GM12878 (cell line): ENCODE measurements around the gene CHAF1A. TPM values are rescaled to one million over a fixed set of nuclear protein-coding genes. Genes with fewer than 3 reads are reported as not detected.

Experiments
- ATAC-seq: fragments of 200-7000 bp; cut with Tn5 transposase; 3 replicates; pipeline ENCODE4 v1.9.1; 2020; ENCODE audit warnings: mild to moderate bottlenecking, moderate library complexity
- BruUV-seq: library from RNA; stranded (reverse); fragments of 400-500 nt; replicated peaks from 2 replicates; lab custom pipeline; 2021; lab: Mats Ljungman, UMichigan
- CTCF ChIA-PET: fragments of 300-600 bp; sonication (Branson Sonifier 250); formaldehyde crosslinking; extraction: SDS; loops from one replicate; lab custom pipeline; 2021; ENCODE audit warnings: inconsistent platforms; lab: Yijun Ruan, JAX
- POLR2A ChIA-PET: fragments of 350-600 bp; formaldehyde crosslinking; extraction: SDS; loops from one replicate; lab custom pipeline; 2021; ENCODE audit warnings: inconsistent platforms; lab: Charles Lee
- RAD21 ChIA-PET: fragments of 300-600 bp; sonication (Branson Sonifier 250); formaldehyde crosslinking; loops from one replicate; lab custom pipeline; 2023; ENCODE audit warnings: antibody characterized with exemption; ENCODE audit not compliant: unreplicated experiment; lab: Charles Lee
- SMC1A ChIA-PET: fragments of 300-600 bp; sonication (Branson Sonifier 250); formaldehyde crosslinking; loops from one replicate; lab custom pipeline; 2023; ENCODE audit not compliant: unreplicated experiment, uncharacterized antibody; lab: Charles Lee
- DNase-seq: peaks from one replicate; pipeline ENCODE4 v3.0.0-alpha.2; 2011; ENCODE audit warnings: low read depth, low spot score
- FAIRE-seq: peaks from 3 replicates; lab custom pipeline; 2011; peaks lifted over from hg19 to GRCh38; lab: Jason Lieb, UNC
- H2AFZ ChIP-seq: 2 replicates; pipeline ENCODE4 v1.6.0; 2011; ENCODE audit warnings: low read depth, low read length, control low read depth; ENCODE audit not compliant: control insufficient read depth
- H3K27ac ChIP-seq: 2 replicates; pipeline ENCODE4 v1.5.1; 2011; ENCODE audit warnings: control low read depth; ENCODE audit not compliant: control insufficient read depth, insufficient read depth
- H3K27me3 ChIP-seq, 2 experiments: replicated peaks in 1 of 2; 2 replicates each; pipeline versions ENCODE4 v1.6.0 to v1.6.1; 2011; ENCODE audit warnings: low read length in 1 of 2; ENCODE audit not compliant: control insufficient read depth in 2 of 2, insufficient read depth in 2 of 2
- H3K36me3 ChIP-seq, 2 experiments: 2 replicates each; pipeline ENCODE4 v1.5.1; 2011; ENCODE audit warnings: low read length in 1 of 2; ENCODE audit not compliant: control insufficient read depth in 2 of 2, insufficient read depth in 2 of 2
- H3K4me1 ChIP-seq: 2 replicates; pipeline ENCODE4 v1.6.1; 2011; ENCODE audit warnings: mild to moderate bottlenecking, low read length, moderate library complexity, mixed read lengths; ENCODE audit not compliant: control insufficient read depth, insufficient read depth
- H3K4me2 ChIP-seq: 2 replicates; pipeline ENCODE4 v1.6.0; 2011; ENCODE audit warnings: control low read depth; ENCODE audit not compliant: control insufficient read depth, insufficient read depth
- H3K4me3 ChIP-seq: fragments of 200-600 bp; sonication (generic); 2 replicates; pipeline ENCODE4 v1.5.1; 2016
- H3K79me2 ChIP-seq: 2 replicates; pipeline ENCODE4 v1.6.0; 2011; ENCODE audit warnings: low read length; ENCODE audit not compliant: control insufficient read depth, insufficient read depth
- H3K9ac ChIP-seq: 2 replicates; pipeline ENCODE4 v1.8.0; 2011; ENCODE audit warnings: low read length, control low read depth, mixed read lengths; ENCODE audit not compliant: control insufficient read depth, insufficient read depth
- H3K9me3 ChIP-seq: replicated peaks from 3 replicates; pipeline ENCODE4 v1.5.1; 2011; ENCODE audit warnings: mild to moderate bottlenecking, low read length; ENCODE audit not compliant: control insufficient read depth, insufficient read depth
- H4K20me1 ChIP-seq: 2 replicates; pipeline ENCODE4 v1.6.0; 2011; ENCODE audit not compliant: control insufficient read depth, insufficient read depth
- ATF7 ChIP-seq: fragments of 450-650 bp; IDR thresholded peaks from 2 replicates; pipeline ENCODE4 v1.6.1; 2016; ENCODE audit warnings: low read depth, mild to moderate bottlenecking
- BHLHE40 ChIP-seq, 2 experiments: fragments of 450-650 bp in 1 of 2; IDR thresholded peaks; 2 replicates each; pipeline ENCODE4 v1.6.1; 2011 to 2017; ENCODE audit warnings: low read depth in 2 of 2, borderline replicate concordance in 1 of 2, improper control_type of control experiment in 1 of 2, low read length in 1 of 2, mild to moderate bottlenecking in 1 of 2
- CREB1 ChIP-seq: IDR thresholded peaks from 2 replicates; pipeline ENCODE4 v1.6.1; 2012; ENCODE audit warnings: low read depth, mild to moderate bottlenecking, inconsistent platforms
- GATAD2B ChIP-seq: fragments of 450-650 bp; conservative IDR thresholded peaks from 2 replicates; pipeline ENCODE4 v1.6.1; 2017; ENCODE audit warnings: low read depth, mild to moderate bottlenecking, moderate library complexity
- HCFC1 ChIP-seq: fragments of 150-350 bp; IDR thresholded peaks from 2 replicates; pipeline ENCODE4 v1.6.1; 2014; ENCODE audit warnings: low read length
- HDGF ChIP-seq: fragments of 450-650 bp; IDR thresholded peaks from 2 replicates; pipeline ENCODE4 v1.6.1; 2016; ENCODE audit warnings: antibody characterized with exemption
- IRF4 ChIP-seq: IDR thresholded peaks from 2 replicates; pipeline ENCODE4 v1.6.1; 2011; ENCODE audit warnings: low read depth, low read length
- MEF2A ChIP-seq: IDR thresholded peaks from 2 replicates; pipeline ENCODE4 v1.6.1; 2011; ENCODE audit warnings: low read depth, mild to moderate bottlenecking, low read length, moderate library complexity; ENCODE audit not compliant: insufficient read depth
- MTA2 ChIP-seq: fragments of 450-650 bp; IDR thresholded peaks from 2 replicates; pipeline ENCODE4 v1.6.1; 2016; ENCODE audit warnings: low read depth, mild to moderate bottlenecking, moderate library complexity
- TCF7 ChIP-seq: IDR thresholded peaks from 2 replicates; pipeline ENCODE4 v1.6.1; 2014; ENCODE audit warnings: antibody characterized with exemption, borderline replicate concordance
- WGBS: methylation state at CpG from one replicate; pipeline ENCODE4 v1.1.6; 2016; ENCODE audit warnings: low lambda C conversion rate; ENCODE audit not compliant: insufficient replicate concordance, insufficient coverage; ENCODE audit errors: missing lambda C conversion rate; 5-methylcytosine and 5-hydroxymethylcytosine counted together
- in situ Hi-C: fragments of 300-500 bp; cut with MboI; formaldehyde crosslinking; loops from 9 replicates; pipeline ENCODE4 v1.14.3; 2018; ENCODE audit warnings: mixed read lengths
- intact Hi-C: fragments of 100-400 bp; cut with micrococcal nuclease; formaldehyde crosslinking; loops from one replicate; pipeline ENCODE4 v1.14.2; 2022; ENCODE audit not compliant: unreplicated experiment
- polyA plus RNA-seq, 11 experiments: library from polyadenylated mRNA; depleted of rRNA in 4 of 11; unstranded in 6 of 11; stranded (reverse) in 5 of 11; fragments of >200 nt; fragmentation: Nextera tagmentation in 4 of 11; fragmentation: Illumina TruSeq in 1 of 11; extraction: Ambion mirVana in 4 of 11; extraction: Trizol in 1 of 11; gene quantifications; 1 replicate in 1 of 11; 2 replicates in 10 of 11; pipeline versions ENCODE4 v1.2.1 to v1.2.3, GENCODE V29; 2011 to 2016; ENCODE audit warnings: inconsistent platforms in 2 of 11, missing spikeins in 2 of 11, low read depth in 1 of 11
- total RNA-seq, 4 experiments: library from RNA; depleted of rRNA in 3 of 4; stranded (reverse); fragments of >200 nt in 3 of 4; fragmentation: Illumina TruSeq in 1 of 4; extraction: Trizol in 1 of 4; gene quantifications; 2 replicates each; pipeline versions ENCODE4 v1.2.1 to v1.2.3, GENCODE V29; 2013 to 2021
- TF ChIP-seq, protein P1 (sequence below): fragments of 450-650 bp; IDR thresholded peaks from 2 replicates; pipeline ENCODE4 v1.6.1; 2017; ENCODE audit warnings: antibody characterized with exemption, mild to moderate bottlenecking, moderate library complexity
- TF ChIP-seq, protein P2 (sequence below): IDR thresholded peaks from 2 replicates; pipeline ENCODE4 v1.6.1; 2012; ENCODE audit warnings: mild to moderate bottlenecking, low read depth, low read length
- TF ChIP-seq, protein P3 (sequence below): fragments of 450-650 bp; IDR thresholded peaks from 2 replicates; pipeline ENCODE4 v1.6.1; 2017; ENCODE audit warnings: low read depth, mild to moderate bottlenecking, moderate library complexity

Gene CHAF1A
- total and polyA plus RNA-seq, 10 of the 15 experiments (the other 5 are each of a cell fraction or from before 2014, with no cell fraction given) = 1.3 to 69.1 (median 34.2) TPM

DNA sequence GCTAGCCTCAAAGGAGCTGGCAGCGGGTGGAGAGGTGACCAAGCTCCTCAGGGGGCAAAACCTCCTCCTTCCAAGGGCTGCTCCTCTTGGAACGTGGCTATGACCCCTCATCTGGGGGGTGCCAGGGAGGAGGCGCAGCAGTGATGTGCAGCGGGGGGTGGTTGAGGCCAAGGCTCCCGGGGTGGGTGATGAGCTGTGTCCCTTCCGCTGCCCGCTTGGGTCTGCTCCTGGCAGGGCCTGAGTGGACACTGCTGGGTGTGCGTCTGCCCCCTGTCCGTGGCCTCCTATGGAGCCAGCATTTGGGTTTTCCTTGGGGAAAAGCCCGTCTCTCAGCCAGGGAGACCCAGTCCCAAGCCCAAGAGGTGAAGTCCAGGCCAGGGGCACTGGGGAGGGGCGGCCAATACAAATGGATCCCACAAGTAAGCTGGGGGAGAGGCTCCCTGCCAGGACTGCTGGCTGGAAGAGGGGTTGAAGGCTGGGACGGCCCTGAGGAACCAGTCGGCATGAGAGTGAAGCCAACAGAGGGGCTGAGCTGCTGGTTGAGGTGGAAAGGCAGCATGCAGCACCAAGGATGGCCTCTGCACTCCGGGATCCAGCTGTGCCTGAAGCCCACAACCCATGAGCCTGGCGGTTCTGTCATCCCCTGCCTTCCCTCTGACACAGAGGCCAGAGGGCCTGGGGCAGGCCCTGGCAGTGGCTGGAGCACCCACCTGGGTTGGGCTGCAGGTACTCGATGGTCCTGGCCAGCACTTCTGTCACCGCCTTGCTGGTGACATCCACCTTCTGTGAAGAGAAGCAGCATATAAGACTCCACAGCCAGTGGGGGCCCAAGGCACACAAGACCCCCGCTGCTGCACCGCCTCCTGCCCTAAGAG lies 36.4 kb upstream of the CHAF1A start:
- Histone ChIP-seq H3K79me2 (peaks cover 31% of the 10 kb centered on the region), H3K36me3 (peaks cover 13 to 49% of the 10 kb centered on the region in 2 experiments; a peak in 3 of 4 replicates), H3K4me1 (peaks cover 31% of the 10 kb centered on the region), H3K27ac (no peak overlapping the region), H3K4me3 (no peak overlapping the region), H3K9me3 (no peaks in the 10 kb centered on the region), H3K4me2 (no peak overlapping the region), H2AFZ (no peak overlapping the region), H4K20me1 (no peaks in the 10 kb centered on the region), H3K9ac (no peak overlapping the region), H3K27me3 (no peaks in the 10 kb centered on the region)
- WGBS = 95% methylated on average over 19 of the region's 19 CpGs
- ChIA-PET POLR2A (interaction anchor here (0.6 to 1.5 kb wide), 4 partner anchors 11 to 288 kb away, joined by 3 to 5 read pairs (median 4); partner anchors contain the start of gene CHAF1A), CTCF (interaction anchor here (0.8 to 3.1 kb wide), 4 partner anchors 13 to 99 kb away, joined by 3 to 17 read pairs (median 4); partner anchors contain the start of gene CHAF1A), RAD21 (interaction anchor here (0.5 kb wide), 1 partner anchor 21 kb away, joined by 3 read pairs; no protein-coding TSS in a partner anchor), SMC1A (no interaction called here)
- TF ChIP-seq, protein P1, sequence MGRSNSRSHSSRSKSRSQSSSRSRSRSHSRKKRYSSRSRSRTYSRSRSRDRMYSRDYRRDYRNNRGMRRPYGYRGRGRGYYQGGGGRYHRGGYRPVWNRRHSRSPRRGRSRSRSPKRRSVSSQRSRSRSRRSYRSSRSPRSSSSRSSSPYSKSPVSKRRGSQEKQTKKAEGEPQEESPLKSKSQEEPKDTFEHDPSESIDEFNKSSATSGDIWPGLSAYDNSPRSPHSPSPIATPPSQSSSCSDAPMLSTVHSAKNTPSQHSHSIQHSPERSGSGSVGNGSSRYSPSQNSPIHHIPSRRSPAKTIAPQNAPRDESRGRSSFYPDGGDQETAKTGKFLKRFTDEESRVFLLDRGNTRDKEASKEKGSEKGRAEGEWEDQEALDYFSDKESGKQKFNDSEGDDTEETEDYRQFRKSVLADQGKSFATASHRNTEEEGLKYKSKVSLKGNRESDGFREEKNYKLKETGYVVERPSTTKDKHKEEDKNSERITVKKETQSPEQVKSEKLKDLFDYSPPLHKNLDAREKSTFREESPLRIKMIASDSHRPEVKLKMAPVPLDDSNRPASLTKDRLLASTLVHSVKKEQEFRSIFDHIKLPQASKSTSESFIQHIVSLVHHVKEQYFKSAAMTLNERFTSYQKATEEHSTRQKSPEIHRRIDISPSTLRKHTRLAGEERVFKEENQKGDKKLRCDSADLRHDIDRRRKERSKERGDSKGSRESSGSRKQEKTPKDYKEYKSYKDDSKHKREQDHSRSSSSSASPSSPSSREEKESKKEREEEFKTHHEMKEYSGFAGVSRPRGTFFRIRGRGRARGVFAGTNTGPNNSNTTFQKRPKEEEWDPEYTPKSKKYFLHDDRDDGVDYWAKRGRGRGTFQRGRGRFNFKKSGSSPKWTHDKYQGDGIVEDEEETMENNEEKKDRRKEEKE = no peak
- no peak for TF ChIP-seq MTA2
- no peak for TF ChIP-seq HCFC1
- TF ChIP-seq, protein P2, sequence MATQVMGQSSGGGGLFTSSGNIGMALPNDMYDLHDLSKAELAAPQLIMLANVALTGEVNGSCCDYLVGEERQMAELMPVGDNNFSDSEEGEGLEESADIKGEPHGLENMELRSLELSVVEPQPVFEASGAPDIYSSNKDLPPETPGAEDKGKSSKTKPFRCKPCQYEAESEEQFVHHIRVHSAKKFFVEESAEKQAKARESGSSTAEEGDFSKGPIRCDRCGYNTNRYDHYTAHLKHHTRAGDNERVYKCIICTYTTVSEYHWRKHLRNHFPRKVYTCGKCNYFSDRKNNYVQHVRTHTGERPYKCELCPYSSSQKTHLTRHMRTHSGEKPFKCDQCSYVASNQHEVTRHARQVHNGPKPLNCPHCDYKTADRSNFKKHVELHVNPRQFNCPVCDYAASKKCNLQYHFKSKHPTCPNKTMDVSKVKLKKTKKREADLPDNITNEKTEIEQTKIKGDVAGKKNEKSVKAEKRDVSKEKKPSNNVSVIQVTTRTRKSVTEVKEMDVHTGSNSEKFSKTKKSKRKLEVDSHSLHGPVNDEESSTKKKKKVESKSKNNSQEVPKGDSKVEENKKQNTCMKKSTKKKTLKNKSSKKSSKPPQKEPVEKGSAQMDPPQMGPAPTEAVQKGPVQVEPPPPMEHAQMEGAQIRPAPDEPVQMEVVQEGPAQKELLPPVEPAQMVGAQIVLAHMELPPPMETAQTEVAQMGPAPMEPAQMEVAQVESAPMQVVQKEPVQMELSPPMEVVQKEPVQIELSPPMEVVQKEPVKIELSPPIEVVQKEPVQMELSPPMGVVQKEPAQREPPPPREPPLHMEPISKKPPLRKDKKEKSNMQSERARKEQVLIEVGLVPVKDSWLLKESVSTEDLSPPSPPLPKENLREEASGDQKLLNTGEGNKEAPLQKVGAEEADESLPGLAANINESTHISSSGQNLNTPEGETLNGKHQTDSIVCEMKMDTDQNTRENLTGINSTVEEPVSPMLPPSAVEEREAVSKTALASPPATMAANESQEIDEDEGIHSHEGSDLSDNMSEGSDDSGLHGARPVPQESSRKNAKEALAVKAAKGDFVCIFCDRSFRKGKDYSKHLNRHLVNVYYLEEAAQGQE = no peak
- no peak for TF ChIP-seq HDGF
- TF ChIP-seq MEF2A = no peak
- no peak for TF ChIP-seq ATF7
- no peak for TF ChIP-seq IRF4
- TF ChIP-seq, protein P3, sequence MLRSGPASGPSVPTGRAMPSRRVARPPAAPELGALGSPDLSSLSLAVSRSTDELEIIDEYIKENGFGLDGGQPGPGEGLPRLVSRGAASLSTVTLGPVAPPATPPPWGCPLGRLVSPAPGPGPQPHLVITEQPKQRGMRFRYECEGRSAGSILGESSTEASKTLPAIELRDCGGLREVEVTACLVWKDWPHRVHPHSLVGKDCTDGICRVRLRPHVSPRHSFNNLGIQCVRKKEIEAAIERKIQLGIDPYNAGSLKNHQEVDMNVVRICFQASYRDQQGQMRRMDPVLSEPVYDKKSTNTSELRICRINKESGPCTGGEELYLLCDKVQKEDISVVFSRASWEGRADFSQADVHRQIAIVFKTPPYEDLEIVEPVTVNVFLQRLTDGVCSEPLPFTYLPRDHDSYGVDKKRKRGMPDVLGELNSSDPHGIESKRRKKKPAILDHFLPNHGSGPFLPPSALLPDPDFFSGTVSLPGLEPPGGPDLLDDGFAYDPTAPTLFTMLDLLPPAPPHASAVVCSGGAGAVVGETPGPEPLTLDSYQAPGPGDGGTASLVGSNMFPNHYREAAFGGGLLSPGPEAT = no peak
- no peak for TF ChIP-seq TCF7
- no peak for TF ChIP-seq CREB1
- TF ChIP-seq BHLHE40 (IDR thresholded peaks at IDR 0.05; ENCODE audit: borderline replicate concordance in 1 of 2, low read depth in 2 of 2, low read length in 1 of 2) = no peak
- no peak for TF ChIP-seq GATAD2B
- ATAC-seq = no peak
- DNase-seq = no peak
- in situ Hi-C loops = no loop called here
- no peak for FAIRE-seq
- BruUV-seq = no TSS peak
- intact Hi-C loops = no loop called here
